Progenitor cell of endocrine pancreas (in vitro differentiated cells): ENCODE results near the gene KPNB1. TPM values are rescaled to one million over a fixed set of nuclear protein-coding genes. Genes with fewer than 3 reads are reported as not detected.

Source experiments
- DNase-seq: peaks from one replicate; pipeline ENCODE4 v3.0.0; 2021; ENCODE audit warnings: low spot score; ENCODE audit not compliant: unreplicated experiment
- H3K27ac Mint-ChIP-seq: 2 replicates; pipeline ENCODE4 v1.8.0; 2021; ENCODE audit warnings: mild to moderate bottlenecking, moderate library complexity, mixed read lengths
- H3K27me3 Mint-ChIP-seq: 2 replicates; pipeline ENCODE4 v1.8.0; 2021; ENCODE audit warnings: mixed read lengths
- H3K36me3 Mint-ChIP-seq: 2 replicates; pipeline ENCODE4 v1.8.0; 2022; ENCODE audit warnings: mixed read lengths; ENCODE audit not compliant: insufficient read depth
- H3K4me1 Mint-ChIP-seq: 2 replicates; pipeline ENCODE4 v1.8.0; 2021; ENCODE audit warnings: low read depth, mixed read lengths
- H3K4me3 Mint-ChIP-seq: 2 replicates; pipeline ENCODE4 v1.8.0; 2021; ENCODE audit warnings: low read depth, mild to moderate bottlenecking, moderate library complexity, mixed read lengths
- H3K9me3 Mint-ChIP-seq: 2 replicates; pipeline ENCODE4 v1.8.0; 2021; ENCODE audit warnings: low read depth, mixed read lengths
- total RNA-seq: library from RNA; stranded (reverse); gene quantifications from 2 replicates; pipeline ENCODE4 v1.2.1, GENCODE V29; 2021
- TF ChIP-seq, protein P1 (sequence below): fragments of 200-600 bp; sonication (generic); IDR thresholded peaks from one replicate; pipeline ENCODE4 v1.5.0; 2021; ENCODE audit warnings: antibody characterized with exemption, mild to moderate bottlenecking; ENCODE audit not compliant: unreplicated experiment

Gene KPNB1
- total RNA-seq, 1 donor from 2014 or later: 386 TPM

DNA sequence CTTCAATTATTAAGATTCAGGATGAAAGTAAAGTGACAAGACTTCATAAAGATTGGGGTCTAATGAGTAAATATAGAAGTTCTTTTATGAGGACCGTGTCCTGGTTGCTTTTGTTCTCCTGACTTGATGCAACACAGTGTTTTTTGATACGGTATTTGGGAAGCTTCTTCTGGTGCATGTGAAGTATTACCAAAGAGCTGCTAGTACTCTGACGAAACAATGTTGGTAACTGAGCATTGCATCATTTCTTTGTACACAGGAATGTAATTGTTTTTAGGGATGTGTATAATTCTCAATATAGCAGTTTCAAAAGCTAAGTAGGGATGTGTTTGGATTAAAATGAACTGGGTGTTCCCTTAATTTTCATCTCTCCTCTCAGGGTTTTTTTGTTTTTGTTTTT is 15.9 kb downstream of the KPNB1 start:
- peaks cover 27% of the 10 kb centered on the region for H3K36me3 Mint-ChIP-seq
- H3K4me1 Mint-ChIP-seq: no peaks in the 10 kb centered on the region
- no peaks in the 10 kb centered on the region for H3K27me3 Mint-ChIP-seq
- DNase-seq: no peak
- H3K9me3 Mint-ChIP-seq: no peaks in the 10 kb centered on the region
- H3K27ac Mint-ChIP-seq: no peak overlapping the region
- no peak overlapping the region for H3K4me3 Mint-ChIP-seq
- TF ChIP-seq, protein P1, sequence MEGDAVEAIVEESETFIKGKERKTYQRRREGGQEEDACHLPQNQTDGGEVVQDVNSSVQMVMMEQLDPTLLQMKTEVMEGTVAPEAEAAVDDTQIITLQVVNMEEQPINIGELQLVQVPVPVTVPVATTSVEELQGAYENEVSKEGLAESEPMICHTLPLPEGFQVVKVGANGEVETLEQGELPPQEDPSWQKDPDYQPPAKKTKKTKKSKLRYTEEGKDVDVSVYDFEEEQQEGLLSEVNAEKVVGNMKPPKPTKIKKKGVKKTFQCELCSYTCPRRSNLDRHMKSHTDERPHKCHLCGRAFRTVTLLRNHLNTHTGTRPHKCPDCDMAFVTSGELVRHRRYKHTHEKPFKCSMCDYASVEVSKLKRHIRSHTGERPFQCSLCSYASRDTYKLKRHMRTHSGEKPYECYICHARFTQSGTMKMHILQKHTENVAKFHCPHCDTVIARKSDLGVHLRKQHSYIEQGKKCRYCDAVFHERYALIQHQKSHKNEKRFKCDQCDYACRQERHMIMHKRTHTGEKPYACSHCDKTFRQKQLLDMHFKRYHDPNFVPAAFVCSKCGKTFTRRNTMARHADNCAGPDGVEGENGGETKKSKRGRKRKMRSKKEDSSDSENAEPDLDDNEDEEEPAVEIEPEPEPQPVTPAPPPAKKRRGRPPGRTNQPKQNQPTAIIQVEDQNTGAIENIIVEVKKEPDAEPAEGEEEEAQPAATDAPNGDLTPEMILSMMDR: no peak

DNA sequence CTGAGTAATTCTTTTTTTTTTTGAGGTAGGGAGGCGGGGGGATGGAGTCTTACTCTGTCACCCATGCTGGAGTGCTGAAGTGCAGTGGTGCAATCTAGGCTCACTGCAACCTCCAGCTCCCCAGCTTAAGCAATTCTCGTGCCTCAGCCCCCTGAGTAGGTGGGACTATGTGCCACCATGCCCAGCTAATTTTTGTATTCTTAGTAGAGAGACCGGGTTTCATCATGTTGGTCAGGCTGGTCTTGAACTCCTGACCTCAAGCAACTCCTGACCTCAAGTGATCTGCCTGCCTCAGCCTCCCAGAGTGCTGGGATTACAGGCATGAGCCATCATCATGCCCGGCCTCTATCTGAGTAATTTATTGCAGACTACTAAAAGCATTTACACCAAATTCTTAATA is 19.4 kb downstream of the KPNB1 start:
- no peak overlapping the region for H3K27ac Mint-ChIP-seq
- no peaks in the 10 kb centered on the region for H3K9me3 Mint-ChIP-seq

DNA sequence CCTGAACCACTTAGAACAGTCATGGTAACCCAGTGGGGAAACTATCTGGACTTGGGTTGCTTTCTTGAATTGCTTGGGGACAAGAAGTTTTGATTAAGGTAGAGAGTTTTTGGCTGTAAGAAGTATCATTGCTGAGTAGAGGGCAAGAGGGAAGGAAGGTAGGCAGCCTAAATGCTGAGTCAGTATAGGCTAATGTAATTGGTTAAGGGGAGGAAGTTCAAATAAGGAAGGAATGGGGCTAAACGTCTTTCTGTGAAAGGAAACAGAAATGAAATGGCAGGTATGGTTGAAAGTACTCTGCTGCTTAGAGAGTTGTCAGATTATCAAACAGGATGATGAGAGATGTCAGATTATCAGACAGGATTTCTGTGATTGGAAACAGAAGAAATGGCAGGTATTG is 20.3 kb downstream of the KPNB1 start:
- H3K9me3 Mint-ChIP-seq: no peaks in the 10 kb centered on the region
- H3K4me1 Mint-ChIP-seq: no peaks in the 10 kb centered on the region
- H3K4me3 Mint-ChIP-seq: no peak overlapping the region
- TF ChIP-seq, protein P1: no peak
- H3K27ac Mint-ChIP-seq: peak overlapping the region; percentile 10
- H3K36me3 Mint-ChIP-seq: peaks cover 44% of the 10 kb centered on the region
- H3K27me3 Mint-ChIP-seq: no peaks in the 10 kb centered on the region
- no peak for DNase-seq

More for the DNA sequence above, 19.4 kb downstream of the KPNB1 start:
- TF ChIP-seq, protein P1: no peak
- Mint-ChIP-seq H3K27me3 (no peaks in the 10 kb centered on the region), H3K36me3 (peaks cover 39% of the 10 kb centered on the region), H3K4me1 (no peaks in the 10 kb centered on the region), H3K4me3 (no peak overlapping the region)
- DNase-seq: no peak

- Mint-ChIP-seq H3K4me1 (no peaks in the 10 kb centered on the region), H3K36me3 (peaks cover 47% of the 10 kb centered on the region), H3K27me3 (no peaks in the 10 kb centered on the region), H3K27ac (no peak overlapping the region), H3K4me3 (no peak overlapping the region), H3K9me3 (no peaks in the 10 kb centered on the region)
- no peak for DNase-seq
- TF ChIP-seq, protein P1: no peak
Observed at GRCh38 chr17:47674499-47674898, 24.8 kb downstream of the KPNB1 start.

DNA sequence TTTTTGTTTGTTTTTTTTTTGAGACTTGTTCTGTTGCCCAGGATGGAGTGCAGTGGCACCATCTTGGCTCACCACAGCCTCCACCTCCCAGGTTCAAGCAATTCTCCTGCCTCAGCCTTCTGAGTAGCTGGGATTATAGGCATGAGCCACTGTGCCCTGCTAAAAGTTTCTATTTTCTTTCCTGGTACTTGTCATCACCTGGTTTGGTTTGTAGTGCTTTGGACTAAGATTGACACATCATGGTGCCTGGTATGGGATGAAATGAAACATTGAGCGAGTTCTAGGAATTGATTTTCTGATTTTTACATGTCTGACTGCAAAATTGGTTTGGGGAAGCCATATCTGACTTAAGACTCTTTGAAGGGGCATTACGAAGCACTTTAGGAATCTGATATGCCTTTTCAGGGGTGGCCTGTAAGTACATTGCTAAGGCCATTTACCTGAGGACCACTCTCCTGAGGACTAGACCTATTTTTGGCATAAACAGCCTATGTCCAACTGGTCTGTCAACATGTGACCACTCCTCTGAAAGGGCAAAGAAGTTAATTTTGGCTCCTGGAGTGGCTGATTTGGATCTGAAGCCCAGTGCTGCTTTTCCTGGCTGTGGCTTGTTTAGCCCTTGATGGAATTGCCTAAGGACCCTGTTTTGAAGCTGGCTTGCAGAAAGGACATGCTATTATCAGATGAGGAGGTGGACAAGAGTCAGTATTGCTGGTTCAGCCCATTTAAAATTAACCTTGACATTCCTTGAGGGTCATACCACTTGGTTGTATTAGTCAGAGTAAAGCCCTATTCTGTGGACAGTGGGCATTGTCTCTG is 25.9 kb downstream of the KPNB1 start:
- no peaks in the 10 kb centered on the region for H3K27me3 Mint-ChIP-seq
- H3K27ac Mint-ChIP-seq: no peak overlapping the region
- DNase-seq: no peak
- TF ChIP-seq, protein P1: no peak
- no peak overlapping the region for H3K4me3 Mint-ChIP-seq
- peaks cover 45% of the 10 kb centered on the region for H3K36me3 Mint-ChIP-seq
- H3K4me1 Mint-ChIP-seq: no peaks in the 10 kb centered on the region
- no peaks in the 10 kb centered on the region for H3K9me3 Mint-ChIP-seq
